ENCODE data around the gene MARCHF6. TPM values are rescaled to one million over a fixed set of nuclear protein-coding genes. Genes with fewer than 3 reads are reported as not detected.

MARCHF6 gene
- total and polyA plus RNA-seq, 2 of the 8 experiments (the other 6 are each of a cell fraction or from before 2014, with no cell fraction given), result 93.1 to 118 TPM

DNA sequence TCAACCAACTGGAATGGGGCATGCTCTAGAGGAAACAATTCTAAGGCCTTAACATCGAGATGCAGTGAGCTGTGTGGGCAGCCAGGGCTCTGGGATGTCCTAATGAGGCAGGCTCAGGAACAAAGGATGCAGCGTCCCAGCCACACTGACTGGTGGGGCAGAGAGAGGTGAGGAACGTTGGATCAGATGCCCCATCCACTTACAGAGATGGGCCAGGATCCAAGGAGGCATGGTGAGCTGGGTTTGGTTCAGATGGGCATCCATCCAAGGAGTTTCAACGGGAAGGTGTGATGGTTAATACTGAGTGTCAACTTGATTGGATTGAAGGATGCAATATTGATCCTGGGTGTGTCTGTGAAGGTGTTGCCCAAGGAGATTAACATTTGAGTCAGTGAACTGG lies 15.5 kb upstream of the MARCHF6 start:
- no peak overlapping the region for H3K4me2 ChIP-seq (ENCODE audit: insufficient read depth in 1 of 2, low read depth in 2 of 2, low read length in 2 of 2)
- 92% methylated on average over 4 of the region's 4 CpGs; no CpG with 5 or more reads in 1 of the 2 experiments for WGBS, 2 experiments (ENCODE audit: extremely low coverage in 1 of 2, insufficient coverage in 1 of 2, insufficient read length in 1 of 2, insufficient replicate concordance in 2 of 2, low coverage in 1 of 2, low lambda C conversion rate in 2 of 2, missing lambda C conversion rate in 1 of 2)
- TF ChIP-seq KDM4A (IDR thresholded peaks at IDR 0.05; ENCODE audit: low read depth, low read length, severe bottlenecking) (no peak), SP4 (IDR thresholded peaks at IDR 0.05; ENCODE audit: low read length) (no peak), NRF1 (IDR thresholded peaks at IDR 0.05; ENCODE audit: low read depth, low read length) (no peak), POLR2A (IDR thresholded peaks at IDR 0.05; ENCODE audit: control extremely low read depth in 1 of 2, low read depth in 2 of 2, low read length in 2 of 2) (no peak), SIRT6 (IDR thresholded peaks at IDR 0.05; ENCODE audit: low read length) (no peak), USF2 (IDR thresholded peaks at IDR 0.05; ENCODE audit: low read length) (no peak), RFX5 (IDR thresholded peaks at IDR 0.05; ENCODE audit: borderline replicate concordance, low read depth, low read length) (no peak), JUN (IDR thresholded peaks at IDR 0.05; ENCODE audit: low read depth, low read length) (no peak), YY1 (IDR thresholded peaks at IDR 0.05; ENCODE audit: low read depth, low read length) (no peak), BCL11A (IDR thresholded peaks at IDR 0.05; ENCODE audit: low read depth in 2 of 2, low read length in 2 of 2) (no peak), HDAC6 (IDR thresholded peaks at IDR 0.05; ENCODE audit: low read depth, low read length) (no peak), SIN3A (conservative IDR thresholded peaks at IDR 0.05 in 1 of 2, IDR thresholded peaks at IDR 0.05 in 1 of 2; ENCODE audit: low read depth in 1 of 2, low read length in 2 of 2) (no peak)
- TF ChIP-seq, protein P1, sequence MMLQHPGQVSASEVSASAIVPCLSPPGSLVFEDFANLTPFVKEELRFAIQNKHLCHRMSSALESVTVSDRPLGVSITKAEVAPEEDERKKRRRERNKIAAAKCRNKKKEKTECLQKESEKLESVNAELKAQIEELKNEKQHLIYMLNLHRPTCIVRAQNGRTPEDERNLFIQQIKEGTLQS (IDR thresholded peaks at IDR 0.05; ENCODE audit: insufficient read depth, low read depth, low read length), result no peak

More for the DNA sequence above, 15.5 kb upstream of the MARCHF6 start:
- H4K5ac ChIP-seq (ENCODE audit: insufficient read length, low read depth, low read length), result no peak overlapping the region
- H3K23me2 ChIP-seq (ENCODE audit: low read depth, low read length), result peaks cover 5% of the 10 kb centered on the region; the same call in 1 of the 2 replicates
- no peak overlapping the region for H2AK5ac ChIP-seq (ENCODE audit: low read depth, low read length)
- no peak overlapping the region for H4K8ac ChIP-seq (ENCODE audit: extremely low read depth, insufficient read depth, low read length)
- ChIA-PET POLR2A (ENCODE audit: partially characterized antibody) (interaction anchor here (0.7 kb wide), 1 partner anchor 33 kb away, joined by 3 read pairs; no protein-coding TSS in a partner anchor), CTCF (ENCODE audit: partially characterized antibody) (interaction anchor here (1.0 to 1.3 kb wide), 3 partner anchors 27 to 55 kb away, joined by 4 to 5 read pairs (median 4); no protein-coding TSS in a partner anchor)
- H3K36me3 ChIP-seq (ENCODE audit: control insufficient read depth in 2 of 4, insufficient read depth in 4 of 4, low read length in 3 of 4), result no peaks in the 10 kb centered on the region
- H3K9ac ChIP-seq (replicated peaks in 1 of 4; ENCODE audit: extremely low read depth in 1 of 4, low read depth in 3 of 4, low read length in 3 of 4), result no peak overlapping the region
- H3K4me1 ChIP-seq (replicated peaks in 1 of 4; ENCODE audit: control insufficient read depth in 3 of 4, insufficient read depth in 4 of 4, low read length in 3 of 4), result peaks cover 0 to 14% (median 6%) of the 10 kb centered on the region in 4 experiments; a peak in 5 of 7 replicates
- peak in 1 of 2 experiments; percentile 33 for DNase-seq (ENCODE audit: low read depth in 1 of 2, low spot score in 2 of 2)
- H3K27me3 ChIP-seq (replicated peaks in 1 of 4; ENCODE audit: control insufficient read depth in 3 of 4, extremely low read depth in 1 of 4, insufficient read depth in 3 of 4, low read length in 3 of 4), result peaks cover 10 to 21% (median 20%) of the 10 kb centered on the region in 4 experiments
- H2AFZ ChIP-seq (ENCODE audit: low read length), result no peak overlapping the region
- H3K4ac ChIP-seq (replicated peaks; ENCODE audit: insufficient read length, low read depth, low read length), result no peak overlapping the region
- no peaks in the 10 kb centered on the region for H3K79me2 ChIP-seq (ENCODE audit: control insufficient read depth in 1 of 2, insufficient read depth in 2 of 2, low read length in 2 of 2)
- H4K91ac ChIP-seq (replicated peaks; ENCODE audit: insufficient read length, low read length), result no peak overlapping the region
- H2BK20ac ChIP-seq (ENCODE audit: low read length), result no peak overlapping the region
- H3K14ac ChIP-seq (ENCODE audit: insufficient read length), result no peak overlapping the region
- no peak overlapping the region for H3K18ac ChIP-seq (ENCODE audit: extremely low read depth, low read length)
- no peaks in the 10 kb centered on the region for H3K79me1 ChIP-seq (ENCODE audit: low read depth, low read length)
- H3K23ac ChIP-seq (ENCODE audit: insufficient read length), result no peak overlapping the region
- no peak overlapping the region for H2BK120ac ChIP-seq (replicated peaks; ENCODE audit: low read depth, low read length)
- H2BK15ac ChIP-seq (ENCODE audit: low read length), result no peak overlapping the region
- no peak for FAIRE-seq
- H3K27ac ChIP-seq (ENCODE audit: low read depth, low read length), result no peak overlapping the region
- H3K56ac ChIP-seq (replicated peaks; ENCODE audit: insufficient read length, low read depth, low read length), result no peak overlapping the region
- H4K20me1 ChIP-seq (replicated peaks in 1 of 2; ENCODE audit: control insufficient read depth in 1 of 2, insufficient read depth in 2 of 2, low read length in 2 of 2), result no peaks in the 10 kb centered on the region
- H3K9me3 ChIP-seq (ENCODE audit: insufficient read depth in 2 of 2, low read depth in 1 of 2, low read length in 1 of 2), result no peaks in the 10 kb centered on the region
- H3K4me3 ChIP-seq (ENCODE audit: extremely low read depth in 1 of 4, insufficient read depth in 2 of 4, low read depth in 3 of 4, low read length in 4 of 4), result no peak overlapping the region
- H2BK5ac ChIP-seq (ENCODE audit: low read depth, low read length), result no peak overlapping the region
- H2BK12ac ChIP-seq (ENCODE audit: low read depth, low read length), result peak overlapping the region; percentile 75; the same call in 1 of the 2 replicates

All from H1 (cell line).